Activated T-helper 9 cell treated with anti-CD3 and anti-CD28 coated beads, Interleukin-2, amount 50 U/mL, for 16 hours (primary cell): ENCODE results near the gene TMOD2.
A peak's percentile ranks its signal among the peaks of the same experiment; 100 is the strongest.

Source experiments
- DNase-seq: peaks from one replicate; pipeline ENCODE4 v3.0.0-alpha.2; 2020; ENCODE audit warnings: low read depth

The TMOD2 gene

DNA sequence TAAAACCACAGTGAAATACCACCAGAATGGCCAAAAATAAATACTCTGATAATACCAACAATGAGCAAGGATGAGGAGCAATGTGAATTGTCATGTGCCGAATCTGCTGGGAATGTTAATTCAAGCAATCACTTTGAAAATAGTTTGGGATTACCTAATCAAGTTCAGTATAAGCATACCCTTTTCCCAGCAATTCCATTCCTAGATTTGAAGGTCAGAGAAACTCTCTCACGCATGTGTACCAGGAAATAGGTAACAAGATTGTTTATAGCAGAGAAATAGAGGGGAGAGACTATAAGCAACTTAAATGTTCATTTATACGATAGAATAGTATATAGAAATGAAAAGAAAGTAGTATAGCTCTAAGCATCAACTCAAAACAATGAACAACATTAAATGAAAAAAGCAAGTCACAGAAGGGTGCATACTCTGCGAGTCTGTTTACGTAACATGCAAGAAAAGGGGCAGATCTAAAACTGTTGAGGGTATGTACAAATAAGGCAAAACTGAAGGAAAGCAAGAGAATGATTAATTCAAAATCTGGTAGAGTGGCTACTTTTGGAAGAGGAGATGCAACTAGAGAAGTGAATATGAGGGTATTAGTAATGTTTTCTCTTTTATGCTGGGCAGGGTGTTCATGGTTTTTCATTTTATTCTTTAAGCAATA, 105.5 kb downstream of the TMOD2 start:
- DNase-seq, result no peak

- DNase-seq, result peak; percentile 49
These were observed 110.4 kb downstream of the TMOD2 start for GRCh38 chr15:51861557-51862359.

GRCh38 chr15:51863131-51863530, 111.7 kb downstream of the TMOD2 start:
- no peak for DNase-seq

DNA sequence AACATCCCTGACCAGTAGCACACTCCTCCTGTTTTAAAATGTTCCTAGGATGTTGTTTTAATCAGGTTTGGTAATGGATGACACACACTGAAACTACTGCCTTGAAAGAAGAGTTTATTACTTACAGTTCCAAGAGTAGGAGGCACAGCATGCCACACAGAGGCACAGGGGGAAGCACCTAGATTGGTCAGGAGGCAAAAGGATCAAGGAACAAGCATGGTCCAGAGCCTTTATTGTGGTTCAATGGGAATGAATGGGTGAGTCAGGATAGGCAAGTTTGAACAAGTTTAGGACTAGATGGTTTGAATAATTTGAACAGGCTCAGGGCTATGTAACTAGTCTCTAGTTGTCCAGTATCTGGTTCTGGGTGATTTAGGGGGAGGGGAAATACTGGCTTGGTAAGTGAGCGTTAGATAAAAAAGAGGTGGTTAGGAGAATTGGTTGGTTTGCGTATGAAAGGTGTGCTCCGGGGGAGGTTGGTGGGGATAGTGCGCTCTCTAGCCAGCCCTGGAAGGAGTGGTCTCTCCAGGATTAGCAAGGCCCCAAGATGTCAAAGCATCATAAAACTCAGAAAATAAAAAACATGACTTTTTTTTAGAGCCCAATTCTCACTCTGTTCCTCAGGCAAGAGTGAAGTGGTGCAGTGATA, 113.1 kb downstream of the TMOD2 start:
- no peak for DNase-seq

GRCh38 chr15:51865317-51865716, 113.9 kb downstream of the TMOD2 start:
- no peak for DNase-seq
